Vagina (tissue), 2 donors: ENCODE results near the gene SLC29A3. TPM values are rescaled to one million over a fixed set of nuclear protein-coding genes. Genes with fewer than 3 reads are reported as not detected.

Experiments used
- DNase-seq, 2 donors: peaks; one replicate each; pipeline ENCODE4 v3.0.0-alpha.2; 2017; ENCODE audit errors: extremely low spot score in 2 of 2
- H3K27ac ChIP-seq: fragments of 200-600 bp; sonication (generic); one replicate; pipeline ENCODE4 v1.5.1; 2019
- H3K27me3 ChIP-seq: fragments of 200-600 bp; sonication (generic); one replicate; pipeline ENCODE4 v1.5.1; 2019
- H3K36me3 ChIP-seq, 2 donors: fragments of 200-600 bp; sonication (generic); one replicate each; pipeline ENCODE4 v1.5.1; 2017 to 2019
- H3K4me1 ChIP-seq: fragments of 200-600 bp; sonication (generic); one replicate; pipeline ENCODE4 v1.5.1; 2019
- H3K4me3 ChIP-seq, 2 donors: fragments of 200-600 bp; sonication (generic); 1 replicate in 1 of 2; 2 replicates in 1 of 2; pipeline ENCODE4 v1.5.1; 2016 to 2019
- H3K9me3 ChIP-seq: fragments of 200-600 bp; sonication (generic); one replicate; pipeline ENCODE4 v1.5.1; 2019
- POLR2A ChIP-seq, 2 donors: fragments of 450-650 bp; IDR thresholded peaks; one replicate each; pipeline ENCODE4 v1.6.1; 2017; ENCODE audit warnings: antibody characterized with exemption in 2 of 2, mild to moderate bottlenecking in 2 of 2, moderate library complexity in 2 of 2
- POLR2AphosphoS5 ChIP-seq, 2 donors: sonication (generic); formaldehyde crosslinking; IDR thresholded peaks; one replicate each; pipeline ENCODE4 v1.9.0; 2017; ENCODE audit warnings: antibody characterized with exemption in 2 of 2, mild to moderate bottlenecking in 2 of 2, low read depth in 1 of 2; ENCODE audit not compliant: insufficient read depth in 1 of 2
- intact Hi-C: fragments of 100-400 bp; cut with DNase I; formaldehyde crosslinking; loops from one replicate; pipeline ENCODE4 v1.15.1; 2023
- total RNA-seq: library from RNA; depleted of rRNA; stranded (reverse); fragments of >200 nt; gene quantifications from one replicate; pipeline ENCODE4 v1.2.3, GENCODE V29; 2016
- TF ChIP-seq, protein P1 (sequence below), 3 experiments: fragments of 450-650 bp in 2 of 3; fragments of 200-600 bp in 1 of 3; sonication (generic) in 1 of 3; IDR thresholded peaks; one replicate each; pipeline ENCODE4 v1.5.1; 2017 to 2019; ENCODE audit warnings: antibody characterized with exemption in 3 of 3, mild to moderate bottlenecking in 2 of 3, moderate library complexity in 2 of 3

The SLC29A3 gene
- total RNA-seq, 1 donor from 2014 or later: 7.6 TPM

DNA sequence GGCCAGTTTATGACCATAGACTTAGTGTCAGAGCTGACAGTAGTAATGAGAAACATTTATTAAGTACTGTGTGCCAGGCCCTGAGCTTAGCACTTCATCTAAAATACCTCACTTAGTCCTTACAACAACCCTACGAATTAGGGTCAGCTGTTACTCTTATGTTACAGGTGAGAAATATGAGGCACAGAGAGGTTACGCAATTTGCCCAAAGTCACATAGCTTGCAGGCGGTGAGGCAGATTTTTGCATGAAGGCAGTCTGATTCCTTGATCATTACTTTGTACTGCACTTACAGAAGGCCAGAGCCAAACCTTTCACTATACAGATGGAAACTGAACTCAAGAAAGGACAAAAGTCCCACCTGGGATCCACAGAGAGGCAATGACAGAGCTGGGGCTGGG lies 87.8 kb downstream of the SLC29A3 start:
- Histone ChIP-seq H3K4me1 (no peaks in the 10 kb centered on the region), H3K4me3 (no peak overlapping the region), H3K36me3 (no peaks in the 10 kb centered on the region), H3K27ac (no peak overlapping the region), H3K27me3 (no peaks in the 10 kb centered on the region), H3K9me3 (no peaks in the 10 kb centered on the region)
- TF ChIP-seq POLR2A (IDR thresholded peaks at IDR 0.05): no peak
- no peak for TF ChIP-seq POLR2AphosphoS5 (IDR thresholded peaks at IDR 0.05; ENCODE audit: insufficient read depth in 1 of 2, low read depth in 1 of 2)
- TF ChIP-seq, protein P1, sequence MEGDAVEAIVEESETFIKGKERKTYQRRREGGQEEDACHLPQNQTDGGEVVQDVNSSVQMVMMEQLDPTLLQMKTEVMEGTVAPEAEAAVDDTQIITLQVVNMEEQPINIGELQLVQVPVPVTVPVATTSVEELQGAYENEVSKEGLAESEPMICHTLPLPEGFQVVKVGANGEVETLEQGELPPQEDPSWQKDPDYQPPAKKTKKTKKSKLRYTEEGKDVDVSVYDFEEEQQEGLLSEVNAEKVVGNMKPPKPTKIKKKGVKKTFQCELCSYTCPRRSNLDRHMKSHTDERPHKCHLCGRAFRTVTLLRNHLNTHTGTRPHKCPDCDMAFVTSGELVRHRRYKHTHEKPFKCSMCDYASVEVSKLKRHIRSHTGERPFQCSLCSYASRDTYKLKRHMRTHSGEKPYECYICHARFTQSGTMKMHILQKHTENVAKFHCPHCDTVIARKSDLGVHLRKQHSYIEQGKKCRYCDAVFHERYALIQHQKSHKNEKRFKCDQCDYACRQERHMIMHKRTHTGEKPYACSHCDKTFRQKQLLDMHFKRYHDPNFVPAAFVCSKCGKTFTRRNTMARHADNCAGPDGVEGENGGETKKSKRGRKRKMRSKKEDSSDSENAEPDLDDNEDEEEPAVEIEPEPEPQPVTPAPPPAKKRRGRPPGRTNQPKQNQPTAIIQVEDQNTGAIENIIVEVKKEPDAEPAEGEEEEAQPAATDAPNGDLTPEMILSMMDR (IDR thresholded peaks at IDR 0.05): no peak
- intact Hi-C loops: no loop called here
- no peak for DNase-seq

DNA sequence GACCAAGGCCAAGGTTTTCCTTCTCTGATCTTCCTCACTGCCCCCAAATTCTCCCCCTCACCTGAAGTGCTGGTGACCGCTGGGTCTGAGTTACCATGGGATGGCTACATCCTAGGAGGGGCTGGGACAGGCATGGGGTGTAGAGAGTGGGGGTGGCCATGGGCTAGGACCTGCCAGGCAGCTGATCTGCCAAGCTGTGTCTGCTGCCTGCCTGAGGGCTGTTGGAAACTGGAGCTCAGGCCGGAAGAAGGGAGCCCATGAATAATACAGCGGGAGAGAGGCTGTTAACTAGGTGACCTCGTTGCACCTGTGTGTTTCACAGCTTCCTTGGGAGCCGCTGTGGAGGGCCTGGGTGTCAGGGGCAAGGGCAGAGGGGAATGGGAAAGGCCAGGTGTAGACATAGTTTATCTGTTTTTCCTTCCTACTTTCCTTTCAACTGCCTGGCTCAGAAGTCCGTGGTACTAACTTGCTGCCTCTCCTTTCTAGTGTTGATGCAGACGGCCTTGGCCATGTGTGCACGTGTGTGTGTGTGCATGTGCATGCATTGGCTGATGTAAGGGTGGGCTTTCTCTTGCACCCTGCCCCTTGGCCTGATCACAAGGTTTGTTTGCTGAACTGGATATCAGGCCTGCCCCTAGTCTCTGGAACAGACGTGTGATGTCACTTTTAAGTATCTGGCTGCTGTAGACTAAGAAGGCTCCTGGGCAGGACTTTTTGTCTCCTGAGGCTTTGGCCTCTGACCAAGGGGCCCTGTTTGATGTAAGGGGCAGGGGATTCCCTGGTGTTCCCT lies 89.6 kb downstream of the SLC29A3 start:
- Histone ChIP-seq H3K9me3 (no peaks in the 10 kb centered on the region), H3K27me3 (no peaks in the 10 kb centered on the region), H3K4me1 (no peaks in the 10 kb centered on the region), H3K4me3 (no peak overlapping the region), H3K27ac (no peak overlapping the region), H3K36me3 (no peaks in the 10 kb centered on the region)
- DNase-seq: peak in 1 of 2 donors; percentile 92
- no peak for TF ChIP-seq POLR2A (IDR thresholded peaks at IDR 0.05)
- TF ChIP-seq, protein P1 (IDR thresholded peaks at IDR 0.05): no peak
- no peak for TF ChIP-seq POLR2AphosphoS5 (IDR thresholded peaks at IDR 0.05; ENCODE audit: insufficient read depth in 1 of 2, low read depth in 1 of 2)
- intact Hi-C loops: no loop called here

DNA sequence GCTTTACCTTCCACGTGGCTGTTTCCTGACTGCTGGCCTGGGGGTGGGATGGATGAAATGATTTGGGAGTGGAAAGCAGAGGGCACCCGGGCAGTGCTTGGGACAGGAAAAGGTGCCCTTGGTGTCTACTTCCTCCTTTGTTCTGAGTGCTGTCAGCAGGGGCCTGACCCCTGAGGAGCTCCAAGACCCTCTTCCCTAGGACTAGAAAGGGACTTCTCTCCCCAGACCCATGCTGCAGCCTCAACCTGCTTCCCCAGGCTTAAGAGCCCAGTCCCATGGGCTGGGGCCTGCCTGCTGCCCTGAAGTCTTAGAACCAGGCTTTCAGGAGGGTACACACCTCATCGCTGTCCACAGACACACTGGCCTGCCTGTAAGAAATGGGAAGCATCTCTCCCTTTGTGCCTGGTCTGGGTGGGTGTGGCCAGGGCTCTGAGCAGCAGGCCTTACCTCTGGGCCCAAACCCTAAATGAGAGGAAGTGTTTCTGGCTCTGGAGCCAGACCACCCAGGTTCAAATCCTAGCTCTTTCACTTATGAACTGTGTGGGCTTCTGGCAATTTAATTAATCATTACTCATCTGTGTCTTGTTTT lies 90.6 kb downstream of the SLC29A3 start:
- peak in 1 of 2 donors; percentile 40 for DNase-seq
- H3K27me3 ChIP-seq: no peaks in the 10 kb centered on the region
- H3K36me3 ChIP-seq: no peaks in the 10 kb centered on the region

More for the DNA sequence above, 90.6 kb downstream of the SLC29A3 start:
- Histone ChIP-seq H3K4me3 (no peak overlapping the region), H3K9me3 (no peaks in the 10 kb centered on the region), H3K4me1 (no peaks in the 10 kb centered on the region), H3K27ac (no peak overlapping the region)
- intact Hi-C loops: no loop called here
- no peak for TF ChIP-seq POLR2AphosphoS5 (IDR thresholded peaks at IDR 0.05; ENCODE audit: insufficient read depth in 1 of 2, low read depth in 1 of 2)
- TF ChIP-seq POLR2A (IDR thresholded peaks at IDR 0.05): no peak
- TF ChIP-seq, protein P1 (IDR thresholded peaks at IDR 0.05): no peak

Other genes with a start within 250 kb of the SLC29A3 start
- 24.3 TPM for gene UNC5B, start 106.7 kb upstream of the SLC29A3 start, total RNA-seq
- gene CDH23, start 77.7 kb downstream of the SLC29A3 start, total RNA-seq: 10.3 TPM